GM21619 (cell line): Measurements from ENCODE around the gene RABAC1.
"Not testable (repeated sequence)": the region's sequence is repeated elsewhere in the genome, so short reads cannot be mapped to it uniquely, and the experiment has no call there.

Experiments used
- ATAC-seq: cut with Tn5 transposase; IDR thresholded peaks from one replicate; pipeline ENCODE4 v1.9.1; 2021; ENCODE audit not compliant: unreplicated experiment

The RABAC1 gene

GRCh38 chr19:41947091-41947490, 12.0 kb downstream of the RABAC1 start:
- no peak for ATAC-seq

DNA sequence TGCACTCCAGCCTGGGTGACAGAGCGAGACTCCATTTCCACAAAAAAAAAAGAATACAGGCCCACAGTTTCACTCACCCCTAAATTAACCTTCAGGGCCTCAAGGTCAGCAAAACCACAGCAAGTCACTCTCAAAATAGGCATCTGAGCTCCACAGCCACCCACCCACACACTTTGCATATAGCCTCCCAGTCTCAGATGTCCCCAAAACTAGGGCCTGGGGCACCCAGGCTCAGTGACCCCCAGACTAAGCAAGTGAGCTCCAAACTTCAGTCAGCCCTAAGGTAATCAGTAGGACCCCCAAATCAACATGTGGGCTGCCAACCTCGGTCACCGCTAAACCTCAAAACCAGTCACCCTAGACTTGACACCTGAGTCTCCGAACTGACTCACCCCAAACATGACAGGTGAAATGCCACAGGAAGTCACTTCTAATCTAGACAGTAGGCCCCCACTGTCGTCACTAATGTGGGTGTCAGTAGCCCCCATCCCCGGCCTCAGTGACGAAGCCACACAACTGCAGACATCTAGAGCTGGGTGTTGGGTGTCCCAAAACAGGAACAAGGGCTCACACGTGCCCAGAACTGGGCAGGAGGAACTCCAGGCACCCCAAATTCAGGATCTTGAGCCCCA, 13.9 kb downstream of the RABAC1 start:
- ATAC-seq, result peak; percentile 71

DNA sequence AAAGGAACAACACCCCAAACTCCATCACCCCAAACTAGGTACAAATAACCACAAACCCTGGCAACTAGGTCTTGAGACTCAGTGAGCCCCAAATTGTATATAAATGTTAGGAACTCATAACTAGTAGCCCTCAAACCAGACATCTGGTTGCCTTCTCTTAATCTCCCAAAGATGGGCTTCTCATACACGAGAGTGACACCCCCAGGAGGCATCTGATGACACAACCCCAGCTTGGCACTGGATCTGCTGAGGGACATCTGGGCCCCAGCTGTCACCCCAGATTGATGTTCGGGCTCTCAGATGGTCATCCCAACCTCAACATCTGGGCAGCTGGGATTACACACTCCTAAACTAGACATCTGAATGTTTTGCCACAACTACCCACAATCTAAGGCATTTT, 14.8 kb downstream of the RABAC1 start:
- no peak for ATAC-seq

DNA sequence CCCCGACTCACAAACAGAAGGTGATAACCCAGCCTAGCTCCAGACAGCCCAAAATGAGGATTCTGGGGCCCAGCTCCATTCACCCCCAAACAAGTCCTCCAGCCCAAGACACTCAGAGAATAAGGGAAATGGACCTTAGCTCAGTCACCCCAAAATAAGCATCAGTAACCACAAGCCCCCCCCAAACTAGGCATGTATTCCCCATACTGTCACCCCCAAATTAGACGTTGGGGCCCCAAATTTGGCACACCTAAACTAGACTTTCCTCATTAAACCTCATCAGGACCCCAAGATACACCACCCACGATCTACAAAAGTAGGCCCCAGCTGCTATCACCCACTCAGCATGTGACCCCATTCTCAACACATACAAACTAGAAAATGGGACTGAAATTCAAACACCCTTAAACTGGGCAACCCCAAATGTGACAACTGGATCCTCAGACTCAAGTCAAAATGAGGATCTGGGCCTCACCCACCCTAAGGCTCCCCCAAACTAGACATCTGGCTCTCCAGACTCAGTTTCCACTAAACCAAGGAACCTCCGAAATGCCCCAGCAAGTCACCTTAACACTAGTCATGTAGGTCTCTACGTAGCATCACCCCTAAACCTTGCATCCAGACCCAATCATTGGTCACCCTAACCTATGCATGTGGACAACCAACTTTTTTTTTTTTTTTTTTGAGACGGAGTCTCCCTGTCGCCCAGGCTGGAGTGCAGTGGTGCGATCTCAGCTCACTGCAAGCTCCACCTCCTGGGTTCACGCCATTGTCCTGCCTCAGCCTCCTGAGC, 17.5 kb downstream of the RABAC1 start:
- ATAC-seq, result no peak

- no peak for ATAC-seq
These were observed 18.3 kb downstream of the RABAC1 start for GRCh38 chr19:41940731-41941409.

DNA sequence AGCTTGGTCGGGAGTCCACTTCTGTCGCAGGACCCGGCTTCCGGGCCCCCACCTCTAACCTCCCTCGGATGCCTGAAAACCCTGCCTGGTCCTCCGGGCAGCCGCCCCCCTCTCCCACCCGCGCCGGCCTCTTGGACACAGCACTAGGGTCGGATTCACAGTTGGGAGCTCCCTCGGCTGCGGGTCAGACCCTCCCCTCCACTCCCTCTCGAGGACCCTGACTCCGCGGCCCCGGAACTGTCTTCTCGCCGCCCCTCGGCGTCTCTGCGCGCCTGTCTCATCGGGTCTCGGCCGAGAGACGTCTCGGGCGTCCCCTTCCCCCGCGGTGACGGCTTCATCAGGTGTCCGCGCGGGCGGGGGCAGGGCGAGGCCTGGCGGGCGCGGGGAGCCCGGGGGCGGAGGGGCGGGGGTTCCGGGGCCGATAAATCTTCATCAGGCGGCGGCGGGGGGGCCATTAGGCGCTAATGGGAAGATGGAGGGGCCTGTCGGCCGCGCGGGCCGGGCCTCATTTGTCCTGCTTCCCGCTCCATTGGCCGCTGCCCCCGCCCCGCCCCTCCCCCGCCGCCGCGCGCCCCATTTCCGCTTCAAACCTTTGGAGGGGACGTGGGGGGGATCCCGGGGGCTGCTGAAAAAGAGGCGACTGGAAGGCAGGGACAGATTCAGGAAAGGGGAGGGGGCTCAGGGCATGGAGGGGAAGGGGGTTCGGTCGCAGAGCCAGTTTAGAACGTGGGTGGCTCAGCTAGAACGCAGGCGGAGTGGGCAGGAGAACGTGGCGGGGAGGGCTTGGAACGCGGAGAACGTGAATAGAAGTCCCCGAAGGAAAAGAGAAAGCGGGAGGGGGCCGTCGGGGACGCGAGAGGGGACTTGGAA, 19.0 kb downstream of the RABAC1 start:
- no peak for ATAC-seq

DNA sequence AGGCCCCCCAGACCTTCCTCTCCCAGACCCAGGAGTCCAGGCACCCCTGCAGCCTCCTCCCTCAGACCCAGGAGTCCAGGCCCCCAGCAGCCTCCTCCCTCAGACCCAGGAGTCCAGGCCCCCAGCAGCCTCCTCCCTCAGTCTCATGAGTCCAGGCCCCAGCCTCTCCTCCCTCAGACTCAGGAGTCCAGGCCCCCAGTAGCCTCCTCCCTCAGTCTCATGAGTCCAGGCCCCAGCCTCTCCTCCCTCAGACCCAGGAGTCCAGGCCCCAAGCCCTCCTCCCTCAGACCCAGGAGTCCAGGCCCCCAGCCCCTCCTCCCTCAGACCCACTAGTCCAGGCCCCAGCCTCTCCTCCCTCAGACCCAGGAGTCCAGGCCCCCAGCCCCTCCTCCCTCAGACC, 19.9 kb downstream of the RABAC1 start:
- ATAC-seq, result not testable (repeated sequence)

- ATAC-seq, result no peak
These were observed 21.3 kb downstream of the RABAC1 start for GRCh38 chr19:41937525-41938468.

- ATAC-seq, result no peak
These were observed 22.2 kb downstream of the RABAC1 start for GRCh38 chr19:41936961-41937360.

DNA sequence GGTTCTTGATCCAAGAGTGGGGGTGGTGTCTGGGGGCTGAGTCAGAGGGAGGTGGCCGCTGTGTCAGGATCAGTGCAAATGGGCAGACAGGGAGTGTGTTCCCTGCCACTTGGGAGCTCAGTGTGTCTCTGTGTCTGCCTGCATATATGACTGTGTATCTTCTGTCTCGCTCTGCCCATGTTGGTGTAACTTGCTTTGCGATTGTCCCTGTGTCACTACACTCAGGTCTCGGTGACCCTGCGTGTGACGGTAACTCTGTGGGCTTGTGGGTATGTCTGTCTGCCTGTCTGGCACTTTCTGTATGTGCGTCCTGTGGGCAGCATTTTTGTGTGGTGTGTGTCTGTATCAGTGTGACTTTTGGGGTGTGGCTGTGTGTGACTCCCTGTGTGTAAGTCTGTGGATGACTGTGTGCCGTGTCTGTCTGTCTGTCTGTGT, 22.7 kb downstream of the RABAC1 start:
- no peak for ATAC-seq

DNA sequence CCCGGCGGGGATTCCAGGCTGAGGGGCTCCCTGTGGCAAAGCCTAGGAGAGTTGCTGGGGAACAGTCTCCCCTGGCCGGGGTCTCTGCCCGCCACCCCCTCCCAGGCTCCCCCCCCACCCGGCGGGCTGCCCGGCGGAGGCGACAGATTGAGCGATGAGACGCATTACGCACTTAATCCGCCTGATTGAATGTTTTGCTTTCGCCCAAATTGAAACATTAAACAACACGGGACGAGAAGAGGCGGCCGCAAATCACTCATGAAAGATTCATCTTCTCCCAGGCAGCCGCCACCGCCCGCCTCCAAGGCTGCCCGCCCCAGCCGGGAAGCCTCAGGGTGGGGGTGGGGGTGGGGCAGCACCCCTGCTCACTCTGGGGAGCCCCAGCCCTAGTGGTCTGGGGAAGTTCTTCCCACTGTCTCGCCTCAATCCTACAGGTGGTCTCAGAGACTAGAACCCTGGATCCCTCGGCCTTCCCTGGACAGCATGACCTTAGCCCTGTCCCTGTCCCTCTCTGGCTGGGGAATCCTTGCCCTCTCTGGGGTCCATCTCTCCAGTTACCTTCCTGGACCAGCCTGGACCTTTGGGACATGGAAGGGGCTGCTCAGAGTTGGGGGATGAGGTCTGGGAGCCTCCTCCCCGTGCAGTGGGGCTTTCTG, 23.2 kb downstream of the RABAC1 start:
- no peak for ATAC-seq

GRCh38 chr19:41934849-41935374, 24.2 kb downstream of the RABAC1 start:
- ATAC-seq, result no peak

DNA sequence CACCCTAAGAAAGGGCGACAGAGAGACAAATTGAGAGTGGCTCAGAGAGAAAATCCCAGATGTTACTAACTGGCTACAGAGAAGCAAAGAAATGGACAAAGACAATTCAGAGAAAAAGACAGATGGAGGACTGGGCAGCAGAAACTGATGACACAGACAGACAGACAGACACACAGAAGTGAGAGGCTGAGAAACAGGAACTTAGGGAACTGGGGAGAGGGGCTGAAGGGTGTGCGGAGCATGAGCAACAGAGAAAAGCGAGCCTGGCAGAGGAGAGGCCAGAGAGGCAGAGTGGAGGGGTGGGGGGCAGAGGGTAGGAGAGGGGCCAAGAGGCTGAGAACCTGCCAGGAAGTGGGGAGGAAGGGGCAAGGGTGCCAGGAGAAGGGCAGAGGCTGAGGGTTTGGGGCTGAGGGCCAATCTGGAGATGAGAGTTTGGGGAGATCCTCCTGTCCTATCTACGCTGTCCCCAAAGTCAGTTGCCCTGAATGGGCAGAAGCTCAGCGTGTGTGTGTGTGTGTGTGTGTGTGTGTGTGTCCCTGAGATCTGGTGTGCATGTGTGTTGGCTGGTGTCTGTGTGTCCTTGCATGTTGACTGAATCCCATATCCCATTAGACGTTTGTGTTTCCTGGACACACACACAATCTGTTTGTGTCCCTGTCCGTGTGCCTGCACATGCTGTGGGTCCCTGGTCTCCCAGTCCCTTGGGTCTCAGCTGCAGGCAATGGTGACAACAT, 25.3 kb downstream of the RABAC1 start:
- no peak for ATAC-seq

DNA sequence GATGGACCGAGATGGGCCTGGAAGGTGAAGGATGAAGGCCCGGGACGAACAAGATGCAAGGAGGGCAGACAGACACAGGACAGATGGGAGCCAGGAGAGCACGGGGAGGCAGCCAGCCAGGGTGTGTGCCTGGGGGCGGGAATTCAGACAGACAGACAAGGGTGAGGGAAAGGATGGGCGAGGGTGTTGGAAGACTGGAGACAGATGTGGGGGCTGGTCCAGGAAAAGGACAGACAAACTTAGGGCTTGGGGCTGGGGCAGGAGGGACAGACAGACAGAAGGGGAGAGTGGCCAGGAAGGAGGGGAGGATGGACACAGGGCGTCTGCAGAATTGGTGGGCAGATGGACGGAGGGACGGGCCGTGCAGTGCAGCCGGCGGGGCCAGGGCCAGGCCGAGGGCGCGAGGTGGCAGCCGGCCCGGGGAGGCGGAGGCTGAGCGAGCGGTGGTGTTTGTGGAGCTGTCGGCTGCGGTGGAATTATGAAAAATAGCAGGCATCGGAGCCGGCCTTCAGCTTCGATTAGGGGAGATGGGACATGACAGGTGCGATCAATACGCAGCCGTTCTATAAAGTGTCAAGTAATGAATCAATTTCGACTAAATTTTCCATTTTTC, 26.3 kb downstream of the RABAC1 start:
- no peak for ATAC-seq

DNA sequence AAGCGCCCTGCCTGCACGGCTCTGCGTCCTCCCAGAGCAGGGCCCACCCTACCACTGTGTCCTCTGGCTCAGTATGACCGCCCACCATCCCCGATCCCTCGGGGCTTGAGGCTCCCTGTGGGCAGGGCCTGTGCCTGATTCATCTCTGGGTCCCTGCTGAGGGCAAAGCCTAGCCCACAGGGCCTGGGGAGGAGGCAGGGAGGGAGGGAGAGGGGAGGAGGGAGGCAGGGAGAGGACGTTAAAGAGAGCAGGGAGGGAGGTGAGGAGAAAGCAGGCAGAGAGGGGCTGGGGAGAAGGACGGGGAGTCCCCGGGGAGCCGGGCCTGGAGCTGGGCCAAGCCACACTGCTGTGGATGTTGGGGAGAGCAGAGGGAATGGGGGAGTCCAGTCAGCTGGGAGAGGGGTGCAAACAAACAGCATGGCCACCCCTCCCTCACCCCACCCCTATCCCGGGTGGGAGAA, 26.8 kb downstream of the RABAC1 start:
- ATAC-seq, result no peak

DNA sequence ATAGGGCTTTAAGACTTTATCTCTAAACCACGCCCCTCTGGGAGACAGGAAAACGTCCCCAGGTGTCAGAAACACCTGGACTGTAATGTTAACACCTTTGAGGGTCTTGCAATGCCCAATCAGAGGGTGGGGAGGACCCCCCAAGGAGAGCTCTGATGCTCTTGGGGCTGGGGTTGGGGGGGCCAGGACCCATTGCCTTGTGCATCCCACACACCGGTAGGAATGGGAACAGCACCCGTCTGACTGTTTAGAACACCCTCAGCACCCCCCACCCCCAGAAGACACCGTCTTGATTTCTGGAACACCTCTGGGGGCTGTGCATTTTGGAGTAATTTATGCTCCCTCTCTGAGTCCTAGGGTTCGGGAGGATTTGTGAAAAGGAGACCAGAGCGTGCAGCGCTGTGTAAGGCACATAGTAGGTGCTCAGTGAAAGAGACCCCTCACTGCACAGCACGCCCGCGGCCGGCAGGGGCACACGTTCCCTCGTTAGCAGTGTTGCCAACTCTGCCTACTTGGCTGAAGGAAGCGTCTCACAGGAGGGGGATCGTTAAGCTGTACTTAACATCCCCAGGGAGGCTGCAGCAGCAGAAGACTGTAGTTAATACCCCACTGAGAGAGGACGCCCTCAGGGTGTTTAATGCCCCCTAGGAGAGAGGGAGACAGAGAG, 28.1 kb downstream of the RABAC1 start:
- ATAC-seq, result no peak

GRCh38 chr19:41930322-41930722, 28.8 kb downstream of the RABAC1 start:
- ATAC-seq, result no peak
